GM12878 (cell line): ENCODE results near the gene SLC35E1. TPM values are rescaled to one million over a fixed set of nuclear protein-coding genes. Genes with fewer than 3 reads are reported as not detected.

ENCODE experiments used
- ETV6 ChIP-seq, 2 experiments: fragments of 450-650 bp in 1 of 2; IDR thresholded peaks in 1 of 2; conservative IDR thresholded peaks in 1 of 2; 2 replicates each; pipeline ENCODE4 v1.6.1; 2014; ENCODE audit warnings: antibody characterized with exemption in 1 of 2, borderline replicate concordance in 1 of 2, low read depth in 1 of 2, mild to moderate bottlenecking in 1 of 2, moderate library complexity in 1 of 2
- GATAD2B ChIP-seq: fragments of 450-650 bp; conservative IDR thresholded peaks from 2 replicates; pipeline ENCODE4 v1.6.1; 2017; ENCODE audit warnings: low read depth, mild to moderate bottlenecking, moderate library complexity
- HCFC1 ChIP-seq: fragments of 150-350 bp; IDR thresholded peaks from 2 replicates; pipeline ENCODE4 v1.6.1; 2014; ENCODE audit warnings: low read length
- IKZF2 ChIP-seq, 2 experiments: fragments of 450-650 bp; IDR thresholded peaks; 2 replicates each; pipeline ENCODE4 v1.6.1; 2017; ENCODE audit warnings: mild to moderate bottlenecking in 2 of 2, moderate library complexity in 2 of 2
- KLF5 ChIP-seq: fragments of 450-650 bp; IDR thresholded peaks from 2 replicates; pipeline ENCODE4 v1.6.1; 2014; ENCODE audit warnings: mild to moderate bottlenecking; ENCODE audit not compliant: partially characterized antibody
- NR2C2 ChIP-seq: IDR thresholded peaks from 2 replicates; pipeline ENCODE4 v1.6.1; 2011; ENCODE audit warnings: borderline replicate concordance, low read depth; ENCODE audit not compliant: control insufficient read depth, insufficient read length
- NR2F1 ChIP-seq: fragments of 450-650 bp; conservative IDR thresholded peaks from 2 replicates; pipeline ENCODE4 v1.6.1; 2017; ENCODE audit warnings: mild to moderate bottlenecking
- POLR2A ChIP-seq: IDR thresholded peaks from 2 replicates; pipeline ENCODE4 v1.6.1; 2011; ENCODE audit warnings: low read depth, mild to moderate bottlenecking, low read length
- RB1 ChIP-seq: fragments of 450-650 bp; formaldehyde crosslinking; IDR thresholded peaks from 2 replicates; pipeline ENCODE4 v1.6.1; 2017; ENCODE audit warnings: mild to moderate bottlenecking, borderline replicate concordance
- RELB ChIP-seq: fragments of 450-650 bp; IDR thresholded peaks from 2 replicates; pipeline ENCODE4 v1.6.1; 2017; ENCODE audit warnings: low read depth, mild to moderate bottlenecking, moderate library complexity
- REST ChIP-seq: IDR thresholded peaks from 2 replicates; pipeline ENCODE4 v1.6.1; 2012; ENCODE audit warnings: mild to moderate bottlenecking, low read depth, low read length
- RUNX3 ChIP-seq: IDR thresholded peaks from 2 replicates; pipeline ENCODE4 v1.6.1; 2012; ENCODE audit warnings: low read length, inconsistent platforms
- USF1 ChIP-seq: IDR thresholded peaks from 2 replicates; pipeline ENCODE4 v1.6.1; 2011; ENCODE audit warnings: borderline replicate concordance, low read depth, mild to moderate bottlenecking, moderate library complexity, mixed read lengths, low read length; ENCODE audit not compliant: insufficient read depth; ENCODE audit errors: extremely low read length
- ZBTB40 ChIP-seq: fragments of 450-650 bp; IDR thresholded peaks from 2 replicates; pipeline ENCODE4 v1.6.1; 2016; ENCODE audit warnings: mild to moderate bottlenecking, moderate library complexity, borderline replicate concordance
- ZNF217 ChIP-seq: fragments of 450-650 bp; IDR thresholded peaks from 2 replicates; pipeline ENCODE4 v1.6.1; 2017; ENCODE audit warnings: antibody characterized with exemption, mild to moderate bottlenecking
- polyA plus RNA-seq, 11 experiments: library from polyadenylated mRNA; depleted of rRNA in 4 of 11; unstranded in 6 of 11; stranded (reverse) in 5 of 11; fragments of >200 nt; fragmentation: Nextera tagmentation in 4 of 11; fragmentation: Illumina TruSeq in 1 of 11; extraction: Ambion mirVana in 4 of 11; extraction: Trizol in 1 of 11; gene quantifications; 1 replicate in 1 of 11; 2 replicates in 10 of 11; pipeline versions ENCODE4 v1.2.1 to v1.2.3, GENCODE V29; 2011 to 2016; ENCODE audit warnings: inconsistent platforms in 2 of 11, missing spikeins in 2 of 11, low read depth in 1 of 11
- total RNA-seq, 4 experiments: library from RNA; depleted of rRNA in 3 of 4; stranded (reverse); fragments of >200 nt in 3 of 4; fragmentation: Illumina TruSeq in 1 of 4; extraction: Trizol in 1 of 4; gene quantifications; 2 replicates each; pipeline versions ENCODE4 v1.2.1 to v1.2.3, GENCODE V29; 2013 to 2021

The SLC35E1 gene
- total and polyA plus RNA-seq, 10 of the 15 experiments (the other 5 are each of a cell fraction or from before 2014, with no cell fraction given) = 11.3 to 37.7 (median 22.1) TPM

- TF ChIP-seq REST = no peak
- TF ChIP-seq ZBTB40 = peak; percentile 93
- peak; percentile 26; the same call in 1 of the 2 replicates for TF ChIP-seq RELB
- TF ChIP-seq RUNX3 = peak; percentile 37; the same call in 1 of the 2 replicates
- 0 out of 4 replicates have a peak, but pooled peaks of 1 of the 2 experiments have one; percentile 48 for TF ChIP-seq IKZF2 (IDR thresholded peaks at IDR 0.05)
- TF ChIP-seq ZNF217 = no peak
- no peak for TF ChIP-seq USF1
- peak; percentile 69; the same call in 1 of the 2 replicates for TF ChIP-seq HCFC1
- TF ChIP-seq ETV6 (conservative IDR thresholded peaks at IDR 0.05 in 1 of 2, IDR thresholded peaks at IDR 0.05 in 1 of 2; ENCODE audit: borderline replicate concordance in 1 of 2, low read depth in 1 of 2) = no peak
- TF ChIP-seq RB1 = peak; percentile 90
- peak; percentile 28; the same call in 1 of the 2 replicates for TF ChIP-seq NR2F1
- peak; percentile 93 for TF ChIP-seq GATAD2B
- TF ChIP-seq KLF5 = no peak
- no peak for TF ChIP-seq NR2C2
- peak; percentile 93 for TF ChIP-seq POLR2A
Observed at GRCh38 chr19:16542045-16542909, 29.9 kb downstream of the SLC35E1 start, which contains the start of gene CHERP (continued).
